ENCODE results near the gene CDC73. TPM values are rescaled to one million over a fixed set of nuclear protein-coding genes. Genes with fewer than 3 reads are reported as not detected.
"Not testable (repeated sequence)": the region's sequence is repeated elsewhere in the genome, so short reads cannot be mapped to it uniquely, and the experiment has no call there.

Gene CDC73
- total RNA-seq, 1 donor from 2014 or later, result 33.1 TPM

GRCh38 chr1:193114485-193115095 is 7.2 kb upstream of the CDC73 start:
- no peak for ATAC-seq

DNA sequence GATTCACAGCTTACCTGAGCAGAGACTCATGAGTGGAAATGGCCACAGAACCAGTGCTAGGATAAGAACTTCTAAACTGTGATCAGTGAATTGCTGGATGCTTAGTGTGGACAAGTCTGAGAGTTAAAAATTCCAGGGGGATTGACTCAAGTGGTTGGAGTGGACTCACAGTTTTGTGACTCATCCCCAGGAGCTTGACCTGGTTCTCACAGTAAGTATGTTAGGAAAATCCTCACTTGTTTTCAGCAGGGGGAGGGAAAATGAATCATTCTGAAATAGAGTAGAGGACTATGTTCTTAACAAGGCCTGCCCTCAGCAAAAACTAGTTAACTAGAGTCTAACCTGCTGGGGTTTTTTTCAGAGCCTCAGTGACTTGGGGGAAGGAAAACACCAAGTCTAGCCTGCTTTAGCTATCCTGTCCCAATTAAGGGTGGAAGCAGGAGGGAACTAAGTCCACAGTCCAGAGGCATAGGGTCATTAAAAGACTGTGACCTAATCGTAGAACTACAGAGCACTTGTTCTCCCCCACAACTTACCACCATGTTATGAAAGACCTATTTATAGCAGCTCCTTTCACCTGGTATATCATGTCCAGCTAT is 6.1 kb upstream of the CDC73 start:
- ATAC-seq, result no peak

DNA sequence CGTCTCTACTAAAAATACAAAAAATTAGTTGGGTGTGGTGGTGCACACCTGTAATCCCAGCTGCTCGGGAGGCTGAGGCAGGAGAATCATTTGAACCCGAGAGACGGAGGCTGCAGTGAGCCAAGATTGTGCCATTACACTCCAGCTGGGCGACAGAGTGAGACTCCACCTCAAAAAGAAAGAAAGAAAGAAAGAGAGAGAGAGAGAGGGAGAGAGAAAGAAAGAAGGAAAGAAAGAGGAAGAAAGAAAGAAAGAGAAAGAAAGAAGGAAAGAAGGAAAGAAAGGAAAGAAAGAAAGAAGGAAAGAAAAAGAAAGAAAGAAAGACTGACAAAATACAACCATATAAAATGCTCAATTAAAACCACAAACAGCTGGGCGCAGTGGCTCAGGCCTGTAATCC is 4.7 kb upstream of the CDC73 start:
- not testable (repeated sequence) for ATAC-seq

DNA sequence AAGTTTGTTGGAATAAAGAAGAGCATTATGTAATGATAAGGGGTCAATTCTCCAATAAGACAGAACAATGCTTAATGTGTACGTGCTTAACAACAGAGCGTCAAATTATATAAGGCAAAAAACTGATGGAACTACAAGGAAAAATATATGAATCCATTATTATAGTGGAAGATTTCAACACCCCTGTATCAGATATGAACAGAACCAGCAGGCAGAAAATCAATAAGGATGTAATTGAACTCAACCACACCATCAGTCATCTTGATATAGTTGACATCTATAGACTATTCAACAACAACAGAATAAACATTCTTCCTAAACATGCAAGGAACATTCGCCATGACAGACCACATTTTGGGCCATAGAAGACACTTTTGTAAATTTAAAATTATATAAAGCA is 3.6 kb upstream of the CDC73 start:
- ATAC-seq, result no peak

DNA sequence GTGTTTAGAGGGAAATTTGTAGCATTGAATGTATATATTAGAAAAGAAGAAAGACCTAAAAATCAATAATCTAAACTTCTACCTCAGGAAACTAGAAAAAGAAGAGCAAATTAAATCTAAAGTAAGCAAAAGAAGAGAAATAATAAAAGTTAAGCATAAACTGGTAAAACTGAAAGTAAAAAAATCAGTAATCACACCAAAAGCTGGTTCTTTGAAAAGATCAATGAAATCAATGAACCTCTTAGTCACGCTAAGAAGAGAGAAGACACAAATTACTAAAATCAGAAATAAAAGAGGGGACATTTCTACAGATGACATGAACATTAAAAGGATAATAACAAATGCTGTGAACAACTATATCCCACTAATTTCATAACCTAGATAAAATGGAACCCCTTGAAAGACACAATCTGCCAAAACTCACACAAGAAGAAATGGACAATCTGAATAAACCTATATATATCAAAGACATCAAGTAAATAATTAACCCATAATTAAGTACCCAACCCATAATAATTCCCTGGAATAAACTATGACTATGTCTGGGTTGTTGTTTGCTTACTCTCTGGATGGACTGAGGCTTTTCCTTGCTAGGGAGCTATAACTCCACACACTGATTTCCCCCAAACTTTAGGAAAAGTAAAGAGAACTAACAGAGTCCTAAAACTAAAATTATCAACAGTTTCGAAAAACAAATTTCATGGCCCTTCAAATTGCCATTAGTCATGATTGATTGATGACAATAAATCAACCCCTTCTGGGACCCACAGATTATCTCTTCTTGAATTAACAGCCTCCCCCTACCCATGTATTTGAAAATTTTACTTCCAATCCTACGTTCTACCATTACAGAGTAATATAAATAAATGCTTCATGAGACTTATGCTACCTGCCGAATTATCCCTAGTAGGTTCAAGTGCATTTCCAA is 2.8 kb upstream of the CDC73 start:
- no peak for ATAC-seq

DNA sequence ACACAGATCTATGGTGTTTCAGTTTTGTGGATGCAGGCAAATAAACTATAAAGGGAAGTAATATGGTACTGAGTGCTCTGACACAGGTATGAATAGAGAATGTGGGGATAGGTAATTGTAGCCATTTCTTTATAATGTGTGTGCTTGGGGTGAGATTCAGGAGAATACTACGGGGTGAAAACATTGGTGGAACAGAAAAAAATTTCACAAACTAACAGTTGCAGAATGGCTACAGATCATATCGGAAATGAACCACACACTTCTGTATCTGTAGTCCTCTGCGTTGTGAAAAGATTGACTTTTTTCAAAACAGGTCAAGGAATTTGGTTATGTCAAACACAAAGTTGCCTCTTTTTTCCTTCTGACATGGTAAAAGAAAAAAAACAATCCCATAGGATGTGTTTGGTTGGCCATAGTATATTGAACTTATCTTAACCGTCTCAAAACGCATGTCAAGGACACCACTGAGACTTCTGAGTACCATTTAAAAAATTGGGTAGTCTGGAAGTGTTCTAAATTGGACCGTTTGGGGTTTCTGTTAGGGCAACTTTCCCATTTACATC is 1.1 kb upstream of the CDC73 start:
- no peak for ATAC-seq

GRCh38 chr1:193123751-193124150 is 1.9 kb downstream of the CDC73 start:
- ATAC-seq, result no peak

DNA sequence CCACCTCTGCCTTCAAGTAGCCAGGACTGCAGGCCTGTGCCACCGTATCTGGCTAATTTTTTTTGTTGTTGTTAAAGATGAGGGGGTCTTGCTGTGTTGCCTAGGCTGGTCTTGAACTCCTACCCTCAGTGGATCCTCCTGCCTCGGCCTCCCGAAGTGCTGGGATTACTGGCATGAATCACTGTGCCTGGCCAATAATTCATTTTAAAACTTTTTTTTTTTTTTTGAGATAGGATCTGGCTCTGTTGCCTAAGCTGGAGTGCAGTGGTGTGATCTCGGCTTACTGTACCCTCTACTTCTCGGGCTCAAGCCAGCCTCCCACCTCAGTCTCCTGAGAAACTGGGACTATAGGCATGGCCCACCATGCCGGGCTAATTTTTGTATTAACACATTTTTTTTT is 3.5 kb downstream of the CDC73 start:
- no peak for ATAC-seq

GRCh38 chr1:193131266-193131860 is 9.5 kb downstream of the CDC73 start:
- no peak for ATAC-seq

DNA sequence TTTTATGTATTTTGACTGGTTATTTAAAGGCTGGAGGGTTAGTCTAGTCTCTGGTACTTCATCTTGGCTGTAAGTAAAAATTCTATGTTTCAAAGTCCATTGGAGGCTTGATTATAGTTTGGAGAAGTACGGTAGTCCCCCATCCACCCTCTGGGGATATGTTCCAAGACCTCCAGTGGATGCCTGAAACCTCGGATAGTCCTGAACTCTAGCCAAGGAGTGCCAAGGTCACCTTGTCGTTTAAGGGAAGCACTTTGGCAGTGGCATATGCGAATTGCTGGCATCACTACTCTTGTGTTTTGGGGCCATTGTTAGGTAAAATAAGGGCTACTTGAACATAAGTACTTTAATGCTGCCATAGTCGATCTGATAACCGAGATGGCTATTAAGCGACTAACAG is 18.4 kb downstream of the CDC73 start:
- ATAC-seq, result no peak

DNA sequence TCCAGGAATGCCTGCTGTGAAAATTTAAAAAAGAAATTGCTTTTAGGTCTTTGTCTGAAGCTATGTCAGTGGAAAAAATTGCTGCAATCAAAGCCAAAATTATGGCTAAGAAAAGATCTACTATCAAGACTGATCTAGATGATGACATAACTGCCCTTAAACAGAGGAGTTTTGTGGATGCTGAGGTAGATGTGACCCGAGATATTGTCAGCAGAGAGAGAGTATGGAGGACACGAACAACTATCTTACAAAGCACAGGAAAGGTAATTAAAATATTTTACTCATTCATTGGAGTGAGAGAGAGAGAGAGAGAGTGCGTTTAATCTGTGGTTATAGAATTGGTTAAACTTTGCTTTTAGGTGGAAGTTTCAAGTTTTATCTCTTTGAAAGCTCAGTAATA is 20.0 kb downstream of the CDC73 start:
- no peak for ATAC-seq

DNA sequence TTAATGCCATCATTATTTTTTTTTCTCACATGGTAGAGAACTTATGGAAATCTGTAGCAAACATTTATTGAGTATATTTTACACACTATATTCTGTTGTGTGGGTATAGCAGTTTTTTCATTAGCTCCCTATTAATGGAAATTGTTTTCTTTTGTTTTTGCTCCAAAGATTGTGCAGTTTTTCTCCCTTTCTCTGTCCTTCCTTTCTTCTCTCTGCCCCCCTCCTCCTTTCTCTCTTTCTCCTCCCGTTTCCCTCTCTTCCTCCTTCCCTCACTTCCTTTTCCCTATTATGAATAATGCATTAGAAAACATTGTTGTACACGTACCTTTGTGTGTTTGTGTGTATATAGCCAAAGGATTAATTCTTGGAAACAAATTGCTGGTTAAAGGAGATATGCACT is 20.6 kb downstream of the CDC73 start:
- no peak for ATAC-seq

DNA sequence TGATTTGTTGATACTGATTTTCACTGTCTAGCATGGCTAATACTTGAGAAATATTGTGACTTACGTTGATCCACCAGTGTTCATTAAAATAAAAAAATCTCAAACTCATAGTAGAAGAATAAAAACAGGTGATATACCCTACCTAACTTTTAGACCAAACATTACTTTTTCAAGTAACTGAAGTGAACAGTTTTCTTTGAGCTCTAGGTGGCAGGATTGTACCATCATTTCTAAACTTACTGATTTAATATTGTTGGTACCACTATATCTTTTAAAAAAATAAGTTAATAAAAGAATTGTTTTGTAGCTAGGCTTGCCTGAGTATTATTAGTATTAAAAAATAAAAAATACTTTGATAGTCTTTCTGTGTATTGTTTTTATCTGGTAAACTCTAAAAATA is 21.5 kb downstream of the CDC73 start:
- ATAC-seq, result no peak

DNA sequence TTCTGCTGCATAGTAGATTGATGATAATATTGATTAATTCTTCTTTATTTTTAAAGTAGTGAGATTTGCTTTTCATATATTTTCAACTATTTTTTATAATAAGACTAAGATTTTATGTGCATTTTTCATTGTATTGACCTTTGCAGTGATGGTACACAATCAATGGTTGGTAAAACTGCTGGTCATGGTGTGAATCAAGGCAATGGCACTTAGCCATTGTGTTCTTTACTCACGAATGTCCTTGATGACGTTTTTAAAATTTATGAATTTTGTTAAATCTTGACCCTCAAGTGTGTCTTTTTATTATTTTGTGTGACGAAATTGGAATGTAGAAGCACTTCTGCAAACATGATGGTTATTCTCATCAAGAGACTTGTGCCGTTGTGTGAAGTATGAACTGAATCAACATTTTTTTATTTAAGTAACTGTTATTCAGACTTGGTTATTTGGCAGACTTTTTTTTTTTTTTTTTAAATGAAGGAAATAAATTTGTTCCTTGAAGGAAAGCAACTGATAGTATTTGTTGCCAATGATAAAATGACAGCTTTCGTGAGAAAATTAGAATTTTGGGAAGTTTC is 22.6 kb downstream of the CDC73 start:
- ATAC-seq, result no peak

DNA sequence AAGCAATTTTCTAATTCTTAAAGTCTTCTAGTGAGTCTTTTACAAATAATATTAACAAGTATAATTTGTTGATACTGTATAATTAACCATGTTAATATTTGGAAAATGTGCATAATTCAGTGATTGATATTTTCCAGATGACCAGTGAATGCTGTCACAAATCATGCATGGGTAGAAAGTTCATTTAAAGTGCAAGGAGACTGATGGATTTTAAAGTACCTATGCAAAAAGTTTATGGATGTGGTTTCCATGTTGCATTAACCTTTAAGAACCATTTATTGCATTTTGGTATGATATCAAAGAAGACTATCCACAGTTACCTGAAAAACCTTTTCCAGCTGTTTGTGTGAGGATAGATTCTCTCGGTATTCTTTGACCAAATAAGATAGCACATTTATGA is 23.2 kb downstream of the CDC73 start:
- ATAC-seq, result no peak

- ATAC-seq, result peak; percentile 75
Measured at GRCh38 chr1:193156117-193156821, 34.4 kb downstream of the CDC73 start.

DNA sequence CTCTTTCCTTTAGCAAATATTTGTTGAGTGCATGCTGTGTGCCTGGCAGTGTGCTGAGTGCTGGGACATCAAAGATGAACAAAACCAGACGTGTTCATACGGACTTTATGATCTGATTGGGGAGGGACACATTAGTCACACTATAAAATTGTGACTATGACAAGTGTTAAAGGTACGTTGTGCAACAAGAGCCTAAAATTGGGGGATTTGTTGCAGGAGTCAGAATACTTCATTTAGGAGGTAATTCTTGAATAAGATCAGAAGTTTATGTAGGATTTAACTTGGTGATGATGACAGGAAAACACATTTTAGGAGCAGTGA is 35.0 kb downstream of the CDC73 start:
- peak; percentile 44 for ATAC-seq

DNA sequence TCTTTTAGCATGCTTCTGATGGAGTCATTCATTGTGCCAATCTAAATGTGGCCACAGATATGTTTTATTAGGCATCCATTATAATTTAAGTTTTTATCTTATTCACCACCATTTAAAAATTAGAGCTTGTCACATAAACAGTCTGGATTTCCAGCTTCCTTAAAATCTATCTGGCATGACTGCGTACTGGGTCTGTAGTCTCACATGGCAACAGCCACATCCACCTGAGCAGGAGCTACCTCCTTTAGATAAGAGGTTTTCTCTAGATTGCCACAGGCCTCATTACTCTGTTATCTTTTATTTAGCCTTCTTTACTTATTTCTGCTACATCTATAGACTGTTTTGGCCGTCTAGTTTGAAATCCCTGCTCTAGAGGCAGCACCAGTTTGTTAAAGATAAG is 35.5 kb downstream of the CDC73 start:
- ATAC-seq, result no peak

DNA sequence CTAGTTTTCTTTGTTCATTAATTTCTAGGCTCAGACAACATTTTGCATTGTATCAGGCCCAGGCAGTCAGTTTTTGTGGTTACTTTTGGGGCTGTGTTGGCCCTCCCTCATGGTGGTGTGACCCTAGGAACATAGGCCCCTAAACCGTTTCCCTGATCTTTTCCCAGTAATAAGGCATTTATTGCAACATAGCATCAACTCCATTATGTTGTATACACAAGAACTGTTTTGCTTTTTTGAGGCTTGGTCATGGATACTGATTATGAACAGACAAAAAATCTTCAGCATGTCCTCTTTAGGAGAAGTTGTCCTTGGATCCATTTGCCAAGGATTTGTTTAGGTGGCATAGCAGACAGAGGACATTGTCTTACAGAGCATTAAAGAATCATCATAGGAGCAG is 54.3 kb downstream of the CDC73 start:
- no peak for ATAC-seq

GRCh38 chr1:193176788-193177187 is 55.0 kb downstream of the CDC73 start:
- ATAC-seq, result no peak

GRCh38 chr1:193179094-193179493 is 57.3 kb downstream of the CDC73 start:
- ATAC-seq, result no peak

DNA sequence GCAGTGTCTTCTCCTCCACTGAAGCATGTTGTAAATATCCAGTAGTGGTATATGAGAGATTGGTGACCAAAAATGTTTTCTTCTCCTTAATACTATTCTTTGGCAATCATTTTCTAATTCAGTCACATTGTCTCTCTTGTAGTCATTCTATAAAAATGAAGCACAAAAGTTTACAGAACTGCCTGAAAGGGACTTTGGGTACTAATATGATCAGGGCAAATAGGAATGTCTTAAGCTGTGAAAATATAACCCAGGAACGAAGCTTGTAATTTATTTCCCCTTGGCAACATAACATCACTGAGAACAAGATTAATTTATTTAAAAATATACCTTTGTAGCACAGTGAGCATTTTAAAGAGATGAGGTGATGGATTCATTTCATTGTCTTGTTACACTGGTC is 59.7 kb downstream of the CDC73 start:
- no peak for ATAC-seq
